Umbilical cord (tissue), 2 donors: ENCODE measurements around the gene ANKFN1. TPM values are rescaled to one million over a fixed set of nuclear protein-coding genes. Genes with fewer than 3 reads are reported as not detected.

Source experiments
- DNase-seq: peaks from one replicate; pipeline ENCODE4 v3.0.0-alpha.2; 2015; ENCODE audit warnings: low spot score
- total RNA-seq: library from RNA; depleted of rRNA; stranded (reverse); fragments of >200 nt; gene quantifications from one replicate; pipeline ENCODE4 v1.2.3, GENCODE V29; 2014; ENCODE audit warnings: low replicate concordance; ENCODE audit not compliant: insufficient read depth

Gene ANKFN1
- total RNA-seq, 1 donor from 2014 or later = 12.5 TPM

- DNase-seq = no peak
These were observed 10.5 kb upstream of the ANKFN1 start for GRCh38 chr17:56142781-56143180.

GRCh38 chr17:56144223-56144622, 9.1 kb upstream of the ANKFN1 start:
- DNase-seq = no peak

GRCh38 chr17:56146534-56146933, 6.7 kb upstream of the ANKFN1 start:
- DNase-seq = no peak

- no peak for DNase-seq
These were observed 4.9 kb upstream of the ANKFN1 start for GRCh38 chr17:56148333-56148732.

- no peak for DNase-seq
These were observed 3.8 kb upstream of the ANKFN1 start for GRCh38 chr17:56149266-56150036.

GRCh38 chr17:56150649-56151048, 2.6 kb upstream of the ANKFN1 start:
- no peak for DNase-seq

- DNase-seq = no peak
These were observed 4.6 kb downstream of the ANKFN1 start for GRCh38 chr17:56157845-56158244.

- peak; percentile 49 for DNase-seq
These were observed 5.1 kb downstream of the ANKFN1 start for GRCh38 chr17:56158344-56158743.

- DNase-seq = no peak
These were observed 5.9 kb downstream of the ANKFN1 start for GRCh38 chr17:56158915-56159825.

GRCh38 chr17:56159826-56160380, 6.6 kb downstream of the ANKFN1 start:
- no peak for DNase-seq

GRCh38 chr17:56160422-56160821, 7.1 kb downstream of the ANKFN1 start:
- DNase-seq = no peak

- DNase-seq = no peak
These were observed 11.9 kb downstream of the ANKFN1 start for GRCh38 chr17:56165072-56165641.

GRCh38 chr17:56167491-56167890, 14.2 kb downstream of the ANKFN1 start:
- DNase-seq = no peak

GRCh38 chr17:56169621-56170020, 16.3 kb downstream of the ANKFN1 start:
- DNase-seq = no peak

- no peak for DNase-seq
These were observed 18.1 kb downstream of the ANKFN1 start for GRCh38 chr17:56171186-56171959.

GRCh38 chr17:56172517-56172982, 19.3 kb downstream of the ANKFN1 start:
- peak; percentile 40 for DNase-seq

- no peak for DNase-seq
These were observed 19.8 kb downstream of the ANKFN1 start for GRCh38 chr17:56173026-56173425.

GRCh38 chr17:56173958-56174835, 20.9 kb downstream of the ANKFN1 start:
- DNase-seq = no peak

GRCh38 chr17:56175299-56175955, 22.2 kb downstream of the ANKFN1 start:
- DNase-seq = no peak

GRCh38 chr17:56176091-56176490, 22.8 kb downstream of the ANKFN1 start:
- DNase-seq = peak; percentile 28
